CD4-positive, CD25-positive, alpha-beta regulatory T cell (primary cell): ENCODE measurements around the gene ATP4A. TPM values are rescaled to one million over a fixed set of nuclear protein-coding genes. Genes with fewer than 3 reads are reported as not detected.

Experiments
- ATAC-seq, 2 donors: fragments of 150-1000 bp; cut with Tn5 transposase; one replicate each; pipeline ENCODE4 v1.10.0; 2021; ENCODE audit warnings: low read depth in 2 of 2, moderate number of reproducible peaks in 2 of 2, moderate library complexity in 1 of 2
- DNase-seq, 3 donors: peaks; one replicate each; pipeline versions ENCODE4 v3.0.0 to v3.0.0-alpha.2; 2012 to 2022; ENCODE audit warnings: mixed read lengths in 1 of 3
- H3K27ac ChIP-seq: one replicate; pipeline ENCODE4 v1.7.0; 2013; ENCODE audit warnings: mild to moderate bottlenecking, low read length; ENCODE audit not compliant: insufficient read depth, poor library complexity, severe bottlenecking
- H3K27me3 ChIP-seq: one replicate; pipeline ENCODE4 v1.7.0; 2013; ENCODE audit warnings: low read length; ENCODE audit not compliant: control insufficient read depth, insufficient read depth
- H3K36me3 ChIP-seq: one replicate; pipeline ENCODE4 v1.7.0; 2013; ENCODE audit warnings: mild to moderate bottlenecking, low read length, moderate library complexity; ENCODE audit not compliant: control insufficient read depth, insufficient read depth
- H3K4me1 ChIP-seq: 2 replicates; pipeline ENCODE4 v1.7.0; 2013; ENCODE audit warnings: mild to moderate bottlenecking, low read length; ENCODE audit not compliant: insufficient read depth, control insufficient read depth, poor library complexity, severe bottlenecking
- H3K4me3 ChIP-seq: one replicate; pipeline ENCODE4 v1.7.0; 2013; ENCODE audit warnings: low read depth, mild to moderate bottlenecking, low read length, moderate library complexity
- H3K9me3 ChIP-seq, 2 experiments: 1 replicate in 1 of 2; 2 replicates in 1 of 2; pipeline ENCODE4 v1.7.0; 2013; ENCODE audit warnings: low read length in 2 of 2, mild to moderate bottlenecking in 1 of 2, moderate library complexity in 1 of 2; ENCODE audit not compliant: control insufficient read depth in 2 of 2
- H3K27ac Mint-ChIP-seq, 3 donors: one replicate each; pipeline ENCODE4 v1.8.0; 2020 to 2022; ENCODE audit warnings: mild to moderate bottlenecking in 3 of 3, mixed read lengths in 3 of 3, moderate library complexity in 2 of 3
- H3K27me3 Mint-ChIP-seq: one replicate; pipeline ENCODE4 v1.8.0; 2022; ENCODE audit warnings: mild to moderate bottlenecking, mixed read lengths
- H3K36me3 Mint-ChIP-seq: one replicate; pipeline ENCODE4 v1.8.0; 2020; ENCODE audit warnings: mixed read lengths
- H3K4me1 Mint-ChIP-seq, 4 donors: one replicate each; pipeline ENCODE4 v1.8.0; 2020 to 2022; ENCODE audit warnings: mixed read lengths in 4 of 4, mild to moderate bottlenecking in 1 of 4
- H3K4me3 Mint-ChIP-seq, 4 donors: one replicate each; pipeline ENCODE4 v1.8.0; 2020 to 2022; ENCODE audit warnings: mild to moderate bottlenecking in 4 of 4, mixed read lengths in 4 of 4, moderate library complexity in 3 of 4
- H3K9me3 Mint-ChIP-seq, 7 donors: one replicate each; pipeline ENCODE4 v1.8.0; 2020 to 2022; ENCODE audit warnings: mixed read lengths in 7 of 7, mild to moderate bottlenecking in 3 of 7, moderate library complexity in 2 of 7
- polyA plus RNA-seq, 4 donors: library from polyadenylated mRNA; unstranded; fragments of 300-500 nt; fragmentation: Illumina TruSeq; gene quantifications; one replicate each; pipeline ENCODE4 v1.2.3, GENCODE V29; 2021
- total RNA-seq: library from RNA; stranded (reverse); gene quantifications from one replicate; pipeline ENCODE4 v1.2.3, GENCODE V29; 2022

Gene ATP4A
- total and polyA plus RNA-seq, 5 donors from 2014 or later = not detected

GRCh38 chr19:35509861-35510625 is 53.4 kb downstream of the ATP4A start:
- peaks cover 0 to 17% (median 2%) of the 10 kb centered on the region in 4 donors for H3K4me1 Mint-ChIP-seq
- H3K27ac Mint-ChIP-seq = no peak overlapping the region
- H3K27me3 Mint-ChIP-seq = peaks cover 53% of the 10 kb centered on the region
- H3K4me3 Mint-ChIP-seq = peak overlapping the region in 3 of 4 donors; percentile 15 to 71 (median 67)
- H3K36me3 ChIP-seq = no peaks in the 10 kb centered on the region
- DNase-seq (peak; percentile 46 to 53 (median 51)), ATAC-seq (peak; percentile 55 to 56)
- H3K9me3 ChIP-seq = no peaks in the 10 kb centered on the region
- H3K27ac ChIP-seq = no peak overlapping the region
- H3K4me1 ChIP-seq = peaks cover 16% of the 10 kb centered on the region
- peaks cover 0 to 4% (median 0%) of the 10 kb centered on the region in 7 donors for H3K9me3 Mint-ChIP-seq
- no peaks in the 10 kb centered on the region for H3K36me3 Mint-ChIP-seq
- H3K4me3 ChIP-seq = no peak overlapping the region
- H3K27me3 ChIP-seq = peaks cover 18% of the 10 kb centered on the region

GRCh38 chr19:35509018-35509652 is 54.3 kb downstream of the ATP4A start:
- ATAC-seq (peak; percentile 52 to 63), DNase-seq (peak in 2 of 3 donors; percentile 11 to 41)
- peaks cover 0 to 17% (median 2%) of the 10 kb centered on the region in 4 donors for H3K4me1 Mint-ChIP-seq
- no peaks in the 10 kb centered on the region for H3K36me3 Mint-ChIP-seq
- Histone ChIP-seq H3K4me1 (peaks cover 16% of the 10 kb centered on the region), H3K27me3 (peaks cover 18% of the 10 kb centered on the region), H3K9me3 (no peaks in the 10 kb centered on the region), H3K27ac (no peak overlapping the region), H3K36me3 (no peaks in the 10 kb centered on the region), H3K4me3 (no peak overlapping the region)
- H3K9me3 Mint-ChIP-seq = peaks cover 0 to 4% (median 0%) of the 10 kb centered on the region in 7 donors
- H3K27me3 Mint-ChIP-seq = peaks cover 53% of the 10 kb centered on the region
- peak overlapping the region in 1 of 3 donors; percentile 43 for H3K27ac Mint-ChIP-seq
- peak overlapping the region in 3 of 4 donors; percentile 40 to 71 (median 67) for H3K4me3 Mint-ChIP-seq

GRCh38 chr19:35508129-35508528 is 55.3 kb downstream of the ATP4A start:
- no peak overlapping the region for H3K4me3 Mint-ChIP-seq
- H3K36me3 ChIP-seq = no peaks in the 10 kb centered on the region
- H3K4me3 ChIP-seq = no peak overlapping the region
- no peaks in the 10 kb centered on the region for H3K36me3 Mint-ChIP-seq
- ATAC-seq (no peak), DNase-seq (no peak)
- no peak overlapping the region for H3K27ac Mint-ChIP-seq
- H3K9me3 ChIP-seq = no peaks in the 10 kb centered on the region
- peaks cover 18% of the 10 kb centered on the region for H3K27me3 ChIP-seq
- peaks cover 16% of the 10 kb centered on the region for H3K4me1 ChIP-seq
- peaks cover 53% of the 10 kb centered on the region for H3K27me3 Mint-ChIP-seq
- H3K9me3 Mint-ChIP-seq = peaks cover 0 to 4% (median 0%) of the 10 kb centered on the region in 7 donors
- H3K4me1 Mint-ChIP-seq = peaks cover 0 to 17% (median 2%) of the 10 kb centered on the region in 4 donors
- H3K27ac ChIP-seq = no peak overlapping the region

GRCh38 chr19:35507561-35507960 is 55.9 kb downstream of the ATP4A start:
- Mint-ChIP-seq H3K9me3 (peaks cover 0 to 4% (median 0%) of the 10 kb centered on the region in 7 donors), H3K27ac (no peak overlapping the region)
- H3K27ac ChIP-seq = no peak overlapping the region

GRCh38 chr19:35506011-35506410 is 57.4 kb downstream of the ATP4A start:
- DNase-seq = no peak
- no peaks in the 10 kb centered on the region for H3K36me3 ChIP-seq
- H3K4me3 ChIP-seq = no peak overlapping the region
- no peaks in the 10 kb centered on the region for H3K9me3 ChIP-seq
- peaks cover 16% of the 10 kb centered on the region for H3K4me1 ChIP-seq
- Mint-ChIP-seq H3K36me3 (no peaks in the 10 kb centered on the region), H3K27ac (peak overlapping the region in 2 of 3 donors; percentile 34 to 61), H3K4me3 (no peak overlapping the region), H3K9me3 (peaks cover 0 to 4% (median 0%) of the 10 kb centered on the region in 7 donors), H3K4me1 (peaks cover 0 to 17% (median 3%) of the 10 kb centered on the region in 4 donors), H3K27me3 (peaks cover 41% of the 10 kb centered on the region)
- no peak overlapping the region for H3K27ac ChIP-seq
- no peak for ATAC-seq
- peaks cover 18% of the 10 kb centered on the region for H3K27me3 ChIP-seq

More at GRCh38 chr19:35507561-35507960, 55.9 kb downstream of the ATP4A start:
- no peaks in the 10 kb centered on the region for H3K36me3 ChIP-seq
- ATAC-seq = no peak
- peaks cover 18% of the 10 kb centered on the region for H3K27me3 ChIP-seq
- DNase-seq = no peak
- Mint-ChIP-seq H3K27me3 (peaks cover 48% of the 10 kb centered on the region), H3K36me3 (no peaks in the 10 kb centered on the region), H3K4me1 (peaks cover 0 to 17% (median 2%) of the 10 kb centered on the region in 4 donors), H3K4me3 (no peak overlapping the region)
- no peaks in the 10 kb centered on the region for H3K9me3 ChIP-seq
- H3K4me3 ChIP-seq = no peak overlapping the region
- peaks cover 16% of the 10 kb centered on the region for H3K4me1 ChIP-seq

GRCh38 chr19:35502751-35503150 is 60.7 kb downstream of the ATP4A start:
- Histone ChIP-seq H3K27ac (no peak overlapping the region), H3K4me1 (no peaks in the 10 kb centered on the region), H3K27me3 (peaks cover under 1% of the 10 kb centered on the region), H3K36me3 (no peaks in the 10 kb centered on the region), H3K4me3 (no peak overlapping the region), H3K9me3 (no peaks in the 10 kb centered on the region)
- no peaks in the 10 kb centered on the region for H3K36me3 Mint-ChIP-seq
- peaks cover 0 to 3% (median 0%) of the 10 kb centered on the region in 4 donors for H3K4me1 Mint-ChIP-seq
- DNase-seq (no peak), ATAC-seq (no peak)
- no peak overlapping the region for H3K27ac Mint-ChIP-seq
- peaks cover 13% of the 10 kb centered on the region for H3K27me3 Mint-ChIP-seq
- no peaks in the 10 kb centered on the region for H3K9me3 Mint-ChIP-seq
- no peak overlapping the region for H3K4me3 Mint-ChIP-seq

GRCh38 chr19:35501684-35502083 is 61.8 kb downstream of the ATP4A start:
- Histone ChIP-seq H3K36me3 (no peaks in the 10 kb centered on the region), H3K9me3 (no peaks in the 10 kb centered on the region), H3K27ac (no peak overlapping the region), H3K27me3 (no peaks in the 10 kb centered on the region), H3K4me1 (no peaks in the 10 kb centered on the region), H3K4me3 (no peak overlapping the region)
- ATAC-seq (no peak), DNase-seq (no peak)
- H3K9me3 Mint-ChIP-seq = no peaks in the 10 kb centered on the region
- peaks cover 0 to 3% (median 0%) of the 10 kb centered on the region in 4 donors for H3K4me1 Mint-ChIP-seq
- H3K27ac Mint-ChIP-seq = no peak overlapping the region
- no peak overlapping the region for H3K4me3 Mint-ChIP-seq
- H3K36me3 Mint-ChIP-seq = no peaks in the 10 kb centered on the region
- peaks cover 16% of the 10 kb centered on the region for H3K27me3 Mint-ChIP-seq
